OCI-LY7 (cell line): ENCODE measurements around the gene THRAP3. TPM values are rescaled to one million over a fixed set of nuclear protein-coding genes. Genes with fewer than 3 reads are reported as not detected.

Experiments used
- BruUV-seq: library from RNA; stranded (reverse); fragments of 400-500 nt; replicated peaks from 2 replicates; lab custom pipeline; 2021; lab: Mats Ljungman, UMichigan
- CTCF ChIA-PET: fragments of 300-600 bp; sonication (Branson Sonifier 250); formaldehyde crosslinking; loops from one replicate; lab custom pipeline; 2022; ENCODE audit warnings: antibody characterized with exemption; ENCODE audit not compliant: unreplicated experiment; lab: Charles Lee
- POLR2A ChIA-PET: fragments of 300-600 bp; sonication (Branson Sonifier 250); formaldehyde crosslinking; loops from one replicate; lab custom pipeline; 2022; ENCODE audit warnings: antibody characterized with exemption; lab: Charles Lee
- DNase-seq: peaks from one replicate; pipeline ENCODE4 v3.0.0-alpha.2; 2015; ENCODE audit warnings: low spot score
- H2AFZ ChIP-seq: fragments of 200-600 bp; sonication (generic), shearing (Covaris generic); 2 replicates; pipeline ENCODE4 v1.6.1; 2014; ENCODE audit warnings: mild to moderate bottlenecking, antibody characterized with exemption, low read length, moderate library complexity
- H3K27ac ChIP-seq: fragments of 200-600 bp; sonication (generic); 2 replicates; pipeline ENCODE4 v1.5.1; 2014; ENCODE audit warnings: mixed run types, low read depth, mild to moderate bottlenecking, moderate library complexity, low read length, inconsistent platforms; ENCODE audit not compliant: poor library complexity, severe bottlenecking
- H3K36me3 ChIP-seq: fragments of 200-600 bp; sonication (generic); 2 replicates; pipeline ENCODE4 v1.6.1; 2014; ENCODE audit warnings: mild to moderate bottlenecking, antibody characterized with exemption, low read length, moderate library complexity, mixed read lengths; ENCODE audit not compliant: insufficient read depth
- H3K4me1 ChIP-seq: fragments of 200-600 bp; sonication (generic); 2 replicates; pipeline ENCODE4 v1.5.1; 2014; ENCODE audit warnings: mild to moderate bottlenecking, low read length; ENCODE audit not compliant: insufficient read depth, poor library complexity, severe bottlenecking
- H3K4me2 ChIP-seq: fragments of 200-600 bp; sonication (generic); 2 replicates; pipeline ENCODE4 v1.6.1; 2014; ENCODE audit warnings: mild to moderate bottlenecking, low read length
- H3K4me3 ChIP-seq: fragments of 200-600 bp; sonication (generic); 2 replicates; pipeline ENCODE4 v1.5.1; 2014; ENCODE audit warnings: mild to moderate bottlenecking, low read depth, low read length; ENCODE audit not compliant: poor library complexity, severe bottlenecking
- H3K79me2 ChIP-seq: fragments of 200-600 bp; sonication (generic); 2 replicates; pipeline ENCODE4 v1.6.1; 2016; ENCODE audit warnings: low read depth, mild to moderate bottlenecking, low read length, moderate library complexity, mixed read lengths; ENCODE audit not compliant: insufficient read depth
- H3K9me2 ChIP-seq: fragments of 200-600 bp; sonication (generic); 2 replicates; pipeline ENCODE4 v1.6.1; 2016; ENCODE audit warnings: mild to moderate bottlenecking, low read length, mixed read lengths; ENCODE audit not compliant: insufficient read depth
- H3K9me3 ChIP-seq: fragments of 200-600 bp; sonication (generic); 2 replicates; pipeline ENCODE4 v1.6.1; 2014; ENCODE audit warnings: mild to moderate bottlenecking, mixed run types, low read length, mixed read lengths
- H4K20me1 ChIP-seq: fragments of 200-600 bp; sonication (generic); 2 replicates; pipeline ENCODE4 v1.6.1; 2014; ENCODE audit warnings: mild to moderate bottlenecking, antibody characterized with exemption, low read length, moderate library complexity, mixed read lengths; ENCODE audit not compliant: insufficient read depth
- CTCF ChIP-seq: fragments of 200-600 bp; sonication (generic); conservative IDR thresholded peaks from 2 replicates; pipeline ENCODE4 v1.5.1; 2014; ENCODE audit warnings: mild to moderate bottlenecking, antibody characterized with exemption, low read length, moderate library complexity, mixed read lengths
- EZH2phosphoT487 ChIP-seq: fragments of 200-600 bp; sonication (generic); IDR thresholded peaks from 2 replicates; pipeline ENCODE4 v1.6.1; 2018; ENCODE audit warnings: low read depth, borderline replicate concordance, mild to moderate bottlenecking, mixed run types, antibody characterized with exemption, low read length, moderate library complexity, mixed read lengths
- intact Hi-C: fragments of 100-400 bp; cut with micrococcal nuclease; formaldehyde crosslinking; loops from one replicate; pipeline ENCODE4 v1.10.0; 2022; ENCODE audit not compliant: unreplicated experiment
- total RNA-seq, 2 experiments: library from RNA; depleted of rRNA in 1 of 2; stranded (reverse); fragments of >200 nt in 1 of 2; shearing (Covaris generic) in 1 of 2; gene quantifications; 2 replicates each; pipeline ENCODE4 v1.2.3, GENCODE V29; 2014 to 2022

The THRAP3 gene
- total RNA-seq, 2 experiments from 2014 or later = 98.7 to 132 TPM

DNA sequence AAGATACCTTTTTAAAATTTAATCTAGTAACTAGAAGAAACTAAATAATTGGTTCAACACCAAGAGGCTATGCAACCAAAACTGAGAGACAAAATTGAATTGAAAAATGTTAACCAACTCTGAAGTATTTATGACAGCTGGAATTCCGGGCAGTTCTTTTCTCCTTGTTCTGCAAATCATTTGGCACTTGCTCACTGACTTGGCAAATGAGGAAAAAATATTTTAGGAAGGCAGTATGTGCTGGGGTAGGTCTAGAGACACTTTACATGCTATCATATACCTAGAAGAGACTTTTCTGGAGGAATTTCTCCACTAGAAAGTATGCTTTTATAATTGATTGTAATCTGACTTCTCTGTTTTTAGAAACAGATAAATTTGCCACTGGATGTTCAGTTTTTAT lies 59.8 kb downstream of the THRAP3 start:
- peaks cover 23% of the 10 kb centered on the region; the same call in 1 of the 2 replicates for H3K79me2 ChIP-seq
- CTCF ChIA-PET = no interaction called here
- no peaks in the 10 kb centered on the region for H3K9me2 ChIP-seq
- intact Hi-C loops = no loop called here
- no peaks in the 10 kb centered on the region for H3K9me3 ChIP-seq
- no peak overlapping the region for H3K27ac ChIP-seq
- peaks cover 4% of the 10 kb centered on the region for H3K4me1 ChIP-seq
- POLR2A ChIA-PET = no interaction called here
- peaks cover 80% of the 10 kb centered on the region for H3K36me3 ChIP-seq
- no peak for DNase-seq
- H4K20me1 ChIP-seq = 0 out of 2 replicates have a peak, but pooled peaks cover 5% of the 10 kb centered on the region
- no peak overlapping the region for H2AFZ ChIP-seq
- BruUV-seq = no TSS peak
- TF ChIP-seq EZH2phosphoT487 (no peak), CTCF (no peak)
- H3K4me2 ChIP-seq = no peak overlapping the region
- H3K4me3 ChIP-seq = no peak overlapping the region

DNA sequence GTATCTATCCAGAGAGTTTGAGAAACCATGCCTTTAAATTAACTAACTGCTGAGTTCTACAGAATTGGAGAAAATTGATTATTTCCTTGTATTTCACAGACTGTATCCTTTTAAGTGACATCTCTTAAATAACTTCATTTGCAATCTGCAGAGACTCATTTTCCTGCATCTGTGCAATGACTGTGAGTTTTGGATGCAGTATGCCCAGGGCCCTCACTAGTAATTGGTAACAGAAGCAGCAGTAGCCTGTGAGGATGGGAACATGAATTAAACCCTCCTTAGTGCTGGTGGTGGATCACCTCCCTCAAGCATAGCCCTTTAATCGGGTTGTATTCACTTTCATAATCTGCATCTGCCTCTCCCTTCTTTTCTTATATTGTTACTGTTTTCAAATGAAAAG lies 60.3 kb downstream of the THRAP3 start:
- TF ChIP-seq CTCF (no peak), EZH2phosphoT487 (no peak)
- DNase-seq = no peak
- CTCF ChIA-PET = no interaction called here
- intact Hi-C loops = no loop called here
- Histone ChIP-seq H3K4me1 (peaks cover 4% of the 10 kb centered on the region), H3K4me2 (no peak overlapping the region), H3K27ac (no peak overlapping the region), H3K36me3 (peaks cover 85% of the 10 kb centered on the region), H3K9me2 (no peaks in the 10 kb centered on the region), H3K79me2 (peaks cover 18% of the 10 kb centered on the region; the same call in 1 of the 2 replicates), H4K20me1 (0 out of 2 replicates have a peak, but pooled peaks cover 5% of the 10 kb centered on the region), H2AFZ (no peak overlapping the region), H3K9me3 (no peaks in the 10 kb centered on the region), H3K4me3 (no peak overlapping the region)
- POLR2A ChIA-PET = no interaction called here
- no TSS peak for BruUV-seq

DNA sequence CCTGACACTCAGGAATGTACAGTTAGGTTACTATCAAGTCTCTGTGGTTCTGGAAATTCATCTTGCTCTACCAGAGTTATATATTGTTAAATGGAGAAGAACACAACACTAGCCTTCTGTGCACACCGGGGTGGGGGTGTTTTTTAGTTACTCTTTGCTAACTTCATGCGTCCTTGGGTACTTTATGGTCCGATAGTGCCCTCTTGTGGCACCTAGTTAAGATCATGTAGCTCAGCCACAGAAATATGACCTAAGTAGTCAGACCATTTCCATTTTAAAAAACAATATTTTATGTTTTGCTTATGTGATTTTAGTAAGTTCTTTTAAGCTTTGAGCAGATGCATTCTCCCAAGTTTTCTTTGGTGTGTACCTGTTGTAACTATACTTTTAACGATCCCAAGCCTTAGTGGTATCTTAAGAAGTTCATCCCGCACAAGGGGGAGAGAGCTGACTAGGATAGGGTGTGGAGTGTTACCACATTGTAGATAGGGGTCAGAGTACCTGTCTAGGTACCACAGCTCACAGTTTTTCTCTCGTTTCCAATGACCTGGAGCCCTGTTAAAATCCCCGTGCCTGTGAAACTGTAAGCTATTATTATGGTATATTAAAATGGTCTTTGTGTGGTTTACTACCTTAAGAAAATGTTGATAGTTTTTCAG lies 61.3 kb downstream of the THRAP3 start:
- Histone ChIP-seq H4K20me1 (0 out of 2 replicates have a peak, but pooled peaks cover 5% of the 10 kb centered on the region), H3K9me2 (no peaks in the 10 kb centered on the region), H3K4me1 (peaks cover 4% of the 10 kb centered on the region), H2AFZ (no peak overlapping the region), H3K79me2 (peaks cover 9% of the 10 kb centered on the region; the same call in 1 of the 2 replicates), H3K9me3 (no peaks in the 10 kb centered on the region), H3K36me3 (peaks cover 87% of the 10 kb centered on the region), H3K4me3 (no peak overlapping the region), H3K4me2 (no peak overlapping the region), H3K27ac (no peak overlapping the region)
- ChIA-PET POLR2A (interaction anchor here (0.6 to 1.0 kb wide), 5 partner anchors 81 to 141 kb away, joined by 3 to 4 read pairs (median 3); no protein-coding TSS in a partner anchor), CTCF (interaction anchor here (0.5 to 0.9 kb wide), 4 partner anchors 9 to 136 kb away, joined by 5 to 6 read pairs (median 6); partner anchors contain the start of gene TRAPPC3)
- peak; percentile 88 for DNase-seq
- intact Hi-C loops = loop anchor here (1.0 kb wide), 3 partner anchors 97 to 185 kb away; partner anchors contain the start of gene TRAPPC3
- TF ChIP-seq EZH2phosphoT487 = no peak
- peak; percentile 96 for TF ChIP-seq CTCF
- no TSS peak for BruUV-seq
